Liver (tissue), 2 donors: ENCODE data around the gene IL36A.

ENCODE experiments used
- FOXA1 ChIP-seq: IDR thresholded peaks from 2 replicates; pipeline ENCODE4 v1.6.1; 2016; ENCODE audit warnings: antibody characterized with exemption
- YY1 ChIP-seq: IDR thresholded peaks from 2 replicates; pipeline ENCODE4 v1.6.1; 2016; ENCODE audit warnings: antibody characterized with exemption, mild to moderate bottlenecking
- TF ChIP-seq, protein P1 (sequence below): fragments of 150-350 bp; IDR thresholded peaks from 2 replicates; pipeline ENCODE4 v1.5.1; 2017; ENCODE audit warnings: improper control_type of control experiment, low read depth, low read length; ENCODE audit not compliant: missing input control
- TF ChIP-seq, protein P2 (sequence below): IDR thresholded peaks from 2 replicates; pipeline ENCODE4 v1.6.1; 2016; ENCODE audit warnings: antibody characterized with exemption
- donor health status: healthy.

DNA sequence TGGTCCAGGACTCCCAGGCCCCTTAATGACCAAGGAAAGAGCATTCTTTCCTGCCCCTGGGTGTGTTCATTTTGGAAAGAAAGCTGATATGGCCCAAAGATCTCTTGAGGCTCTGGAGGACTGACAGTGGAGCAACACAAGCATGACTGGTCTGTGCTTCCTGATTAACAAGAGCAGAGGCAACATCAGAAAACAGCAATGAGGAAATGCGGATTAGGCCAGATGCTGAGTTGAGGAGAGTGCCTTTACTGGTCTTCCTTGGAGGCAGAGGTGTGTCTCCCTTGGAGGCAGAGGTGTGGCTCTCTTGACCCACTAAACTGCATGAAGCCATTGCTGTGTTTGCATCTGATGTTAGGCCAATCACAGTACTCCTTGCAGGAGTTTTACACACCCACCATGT lies 27.5 kb downstream of the IL36A start:
- TF ChIP-seq, protein P1, sequence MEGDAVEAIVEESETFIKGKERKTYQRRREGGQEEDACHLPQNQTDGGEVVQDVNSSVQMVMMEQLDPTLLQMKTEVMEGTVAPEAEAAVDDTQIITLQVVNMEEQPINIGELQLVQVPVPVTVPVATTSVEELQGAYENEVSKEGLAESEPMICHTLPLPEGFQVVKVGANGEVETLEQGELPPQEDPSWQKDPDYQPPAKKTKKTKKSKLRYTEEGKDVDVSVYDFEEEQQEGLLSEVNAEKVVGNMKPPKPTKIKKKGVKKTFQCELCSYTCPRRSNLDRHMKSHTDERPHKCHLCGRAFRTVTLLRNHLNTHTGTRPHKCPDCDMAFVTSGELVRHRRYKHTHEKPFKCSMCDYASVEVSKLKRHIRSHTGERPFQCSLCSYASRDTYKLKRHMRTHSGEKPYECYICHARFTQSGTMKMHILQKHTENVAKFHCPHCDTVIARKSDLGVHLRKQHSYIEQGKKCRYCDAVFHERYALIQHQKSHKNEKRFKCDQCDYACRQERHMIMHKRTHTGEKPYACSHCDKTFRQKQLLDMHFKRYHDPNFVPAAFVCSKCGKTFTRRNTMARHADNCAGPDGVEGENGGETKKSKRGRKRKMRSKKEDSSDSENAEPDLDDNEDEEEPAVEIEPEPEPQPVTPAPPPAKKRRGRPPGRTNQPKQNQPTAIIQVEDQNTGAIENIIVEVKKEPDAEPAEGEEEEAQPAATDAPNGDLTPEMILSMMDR: no peak
- TF ChIP-seq, protein P2, sequence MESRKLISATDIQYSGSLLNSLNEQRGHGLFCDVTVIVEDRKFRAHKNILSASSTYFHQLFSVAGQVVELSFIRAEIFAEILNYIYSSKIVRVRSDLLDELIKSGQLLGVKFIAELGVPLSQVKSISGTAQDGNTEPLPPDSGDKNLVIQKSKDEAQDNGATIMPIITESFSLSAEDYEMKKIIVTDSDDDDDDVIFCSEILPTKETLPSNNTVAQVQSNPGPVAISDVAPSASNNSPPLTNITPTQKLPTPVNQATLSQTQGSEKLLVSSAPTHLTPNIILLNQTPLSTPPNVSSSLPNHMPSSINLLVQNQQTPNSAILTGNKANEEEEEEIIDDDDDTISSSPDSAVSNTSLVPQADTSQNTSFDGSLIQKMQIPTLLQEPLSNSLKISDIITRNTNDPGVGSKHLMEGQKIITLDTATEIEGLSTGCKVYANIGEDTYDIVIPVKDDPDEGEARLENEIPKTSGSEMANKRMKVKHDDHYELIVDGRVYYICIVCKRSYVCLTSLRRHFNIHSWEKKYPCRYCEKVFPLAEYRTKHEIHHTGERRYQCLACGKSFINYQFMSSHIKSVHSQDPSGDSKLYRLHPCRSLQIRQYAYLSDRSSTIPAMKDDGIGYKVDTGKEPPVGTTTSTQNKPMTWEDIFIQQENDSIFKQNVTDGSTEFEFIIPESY: no peak
- TF ChIP-seq FOXA1 (no peak), YY1 (no peak)
